SU-DHL-6 (cell line): Measurements from ENCODE around the gene STIL.

Experiments used
- CTCF ChIP-seq: fragments of 200-600 bp; sonication (generic); IDR thresholded peaks from one replicate; pipeline ENCODE4 v1.5.1; 2017; ENCODE audit warnings: antibody characterized with exemption, mild to moderate bottlenecking, low read length, moderate library complexity; ENCODE audit not compliant: insufficient read depth, poor library complexity, severe bottlenecking
- EZH2phosphoT487 ChIP-seq: fragments of 200-600 bp; sonication (generic), shearing (Covaris generic); conservative IDR thresholded peaks from 2 replicates; pipeline ENCODE4 v1.6.1; 2018; ENCODE audit warnings: mild to moderate bottlenecking, antibody characterized with exemption, low read length, moderate library complexity, mixed read lengths

- TF ChIP-seq CTCF (no peak), EZH2phosphoT487 (no peak)
Measured at GRCh38 chr1:47252795-47253194, 61.2 kb downstream of the STIL start.
